ENCODE results near the gene E2F2. TPM values are rescaled to one million over a fixed set of nuclear protein-coding genes. Genes with fewer than 3 reads are reported as not detected.
A peak's percentile ranks its signal among the peaks of the same experiment; 100 is the strongest.

Gene E2F2
- total and polyA plus RNA-seq, 2 of the 13 experiments (the other 11 are each of a cell fraction or from before 2014, with no cell fraction given) = 0.65 to 6.6 TPM

GRCh38 chr1:23475641-23476040 is 55.4 kb downstream of the E2F2 start:
- Histone ChIP-seq H3K4me1 (ENCODE audit: insufficient read depth, low read length) (peaks cover 83% of the 10 kb centered on the region), H2AFZ (ENCODE audit: low read length) (no peak overlapping the region), H3K79me2 (ENCODE audit: insufficient read depth, low read length) (peaks cover 57% of the 10 kb centered on the region), H4K20me1 (ENCODE audit: insufficient read depth, low read length) (no peaks in the 10 kb centered on the region), H3K27me3 (ENCODE audit: control insufficient read depth in 1 of 2, insufficient read depth in 2 of 2, low read length in 2 of 2) (no peaks in the 10 kb centered on the region), H3K4me3 (replicated peaks in 1 of 3; ENCODE audit: insufficient read depth in 1 of 3, low read depth in 2 of 3, low read length in 3 of 3) (no peak overlapping the region), H3K9me3 (ENCODE audit: low read length) (no peaks in the 10 kb centered on the region), H3K36me3 (replicated peaks in 1 of 2; ENCODE audit: control insufficient read depth in 1 of 2, insufficient read depth in 2 of 2, low read length in 2 of 2) (no peaks in the 10 kb centered on the region; a peak in 1 of 5 replicates), H3K9ac (ENCODE audit: insufficient read depth, low read depth, low read length) (no peak overlapping the region), H3K27ac (ENCODE audit: extremely low read length, insufficient read depth, low read length) (no peak overlapping the region), H3K4me2 (ENCODE audit: low read depth, low read length) (no peak overlapping the region)
- POLR2A ChIA-PET = interaction anchor here (0.9 kb wide), 1 partner anchor 17 kb away, joined by 4 read pairs; no protein-coding TSS in a partner anchor
- 82% methylated on average over 3 of the region's 3 CpGs for WGBS (ENCODE audit: low lambda C conversion rate)
- CTCF ChIA-PET (ENCODE audit: low intra/inter-chr PET ratio, low total read pairs) = no interaction called here
- DNase-seq (ENCODE audit: low spot score) = no peak
- no peak for TF ChIP-seq NFKBIZ (CRISPR knock-in tag; IDR thresholded peaks at IDR 0.05)
- TF ChIP-seq CHCHD3 (CRISPR knock-in tag; IDR thresholded peaks at IDR 0.05) = no peak
- peak; percentile 41 for TF ChIP-seq TEAD3 (CRISPR knock-in tag; optimal IDR thresholded peaks at IDR 0.05; ENCODE audit: borderline replicate concordance)
- TF ChIP-seq CEBPB (IDR thresholded peaks at IDR 0.05; ENCODE audit: borderline replicate concordance, low read depth, low read length) = peak; percentile 48; the same call in 1 of the 2 replicates
- TF ChIP-seq ZNF619 (CRISPR knock-in tag; IDR thresholded peaks at IDR 0.05) = no peak
- TF ChIP-seq, protein P1, sequence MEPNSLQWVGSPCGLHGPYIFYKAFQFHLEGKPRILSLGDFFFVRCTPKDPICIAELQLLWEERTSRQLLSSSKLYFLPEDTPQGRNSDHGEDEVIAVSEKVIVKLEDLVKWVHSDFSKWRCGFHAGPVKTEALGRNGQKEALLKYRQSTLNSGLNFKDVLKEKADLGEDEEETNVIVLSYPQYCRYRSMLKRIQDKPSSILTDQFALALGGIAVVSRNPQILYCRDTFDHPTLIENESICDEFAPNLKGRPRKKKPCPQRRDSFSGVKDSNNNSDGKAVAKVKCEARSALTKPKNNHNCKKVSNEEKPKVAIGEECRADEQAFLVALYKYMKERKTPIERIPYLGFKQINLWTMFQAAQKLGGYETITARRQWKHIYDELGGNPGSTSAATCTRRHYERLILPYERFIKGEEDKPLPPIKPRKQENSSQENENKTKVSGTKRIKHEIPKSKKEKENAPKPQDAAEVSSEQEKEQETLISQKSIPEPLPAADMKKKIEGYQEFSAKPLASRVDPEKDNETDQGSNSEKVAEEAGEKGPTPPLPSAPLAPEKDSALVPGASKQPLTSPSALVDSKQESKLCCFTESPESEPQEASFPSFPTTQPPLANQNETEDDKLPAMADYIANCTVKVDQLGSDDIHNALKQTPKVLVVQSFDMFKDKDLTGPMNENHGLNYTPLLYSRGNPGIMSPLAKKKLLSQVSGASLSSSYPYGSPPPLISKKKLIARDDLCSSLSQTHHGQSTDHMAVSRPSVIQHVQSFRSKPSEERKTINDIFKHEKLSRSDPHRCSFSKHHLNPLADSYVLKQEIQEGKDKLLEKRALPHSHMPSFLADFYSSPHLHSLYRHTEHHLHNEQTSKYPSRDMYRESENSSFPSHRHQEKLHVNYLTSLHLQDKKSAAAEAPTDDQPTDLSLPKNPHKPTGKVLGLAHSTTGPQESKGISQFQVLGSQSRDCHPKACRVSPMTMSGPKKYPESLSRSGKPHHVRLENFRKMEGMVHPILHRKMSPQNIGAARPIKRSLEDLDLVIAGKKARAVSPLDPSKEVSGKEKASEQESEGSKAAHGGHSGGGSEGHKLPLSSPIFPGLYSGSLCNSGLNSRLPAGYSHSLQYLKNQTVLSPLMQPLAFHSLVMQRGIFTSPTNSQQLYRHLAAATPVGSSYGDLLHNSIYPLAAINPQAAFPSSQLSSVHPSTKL (CRISPR knock-in tag; IDR thresholded peaks at IDR 0.05) = no peak
- BruUV-seq (replicated peaks) = no TSS peak
- in situ Hi-C loops (cut with HindIII; ENCODE audit: extremely low pct_ligation_motif_present, low pct_unique_long_range_greater_than_20kb) (no loop called here), intact Hi-C loops (cut with micrococcal nuclease; ENCODE audit: unreplicated experiment) (no loop called here)
- no peak for FAIRE-seq
- no peak for ATAC-seq

Measured in HepG2 (cell line).